IPS-11a (cell line): ENCODE data around the gene ANKH.
"Not testable (repeated sequence)": the region's sequence is repeated elsewhere in the genome, so short reads cannot be mapped to it uniquely, and the experiment has no call there.

ENCODE experiments used
- H3K4me3 ChIP-seq: one replicate; pipeline ENCODE4 v1.5.1; 2013; ENCODE audit warnings: low read depth, low read length, control low read depth

Gene ANKH

GRCh38 chr5:14859150-14859549 is 12.4 kb downstream of the ANKH start:
- H3K4me3 ChIP-seq: no peak overlapping the region

DNA sequence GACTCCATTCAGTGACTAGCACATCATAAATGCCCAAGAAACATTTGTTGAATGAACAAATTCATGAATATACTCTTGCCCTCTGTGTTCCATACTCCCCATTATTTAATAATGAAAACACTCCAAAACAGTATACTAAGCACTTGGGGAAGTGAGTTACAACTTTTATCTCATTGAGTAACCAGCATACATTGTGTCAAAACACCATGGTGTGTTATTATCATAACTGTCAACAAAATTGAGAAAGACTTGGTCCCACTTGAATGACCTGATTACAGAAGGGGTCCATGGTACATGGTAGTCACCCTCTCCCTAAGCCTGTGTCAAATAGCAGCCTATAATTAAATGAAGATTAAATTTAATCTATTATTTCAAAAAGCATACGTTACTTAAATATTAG is 16.2 kb downstream of the ANKH start:
- no peak overlapping the region for H3K4me3 ChIP-seq

DNA sequence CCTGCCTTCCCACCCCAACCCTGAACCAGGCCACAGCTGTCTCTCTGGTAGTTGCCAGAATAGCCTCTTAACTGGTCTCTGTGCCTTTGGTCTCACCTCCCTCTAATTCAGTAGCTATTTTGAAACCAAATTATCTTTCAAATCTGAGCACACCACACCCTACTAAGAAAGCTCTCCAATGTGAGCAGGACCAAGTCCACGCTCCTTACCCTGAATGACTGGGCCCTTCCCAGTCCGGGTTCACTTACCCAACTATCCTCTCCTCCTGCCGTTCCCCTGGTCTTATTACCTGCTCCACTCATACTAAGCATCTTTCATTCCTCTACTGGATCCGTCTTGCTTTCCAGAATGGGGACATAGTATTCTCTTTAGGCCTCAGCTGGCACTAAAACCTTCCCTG is 16.8 kb downstream of the ANKH start:
- H3K4me3 ChIP-seq: no peak overlapping the region

DNA sequence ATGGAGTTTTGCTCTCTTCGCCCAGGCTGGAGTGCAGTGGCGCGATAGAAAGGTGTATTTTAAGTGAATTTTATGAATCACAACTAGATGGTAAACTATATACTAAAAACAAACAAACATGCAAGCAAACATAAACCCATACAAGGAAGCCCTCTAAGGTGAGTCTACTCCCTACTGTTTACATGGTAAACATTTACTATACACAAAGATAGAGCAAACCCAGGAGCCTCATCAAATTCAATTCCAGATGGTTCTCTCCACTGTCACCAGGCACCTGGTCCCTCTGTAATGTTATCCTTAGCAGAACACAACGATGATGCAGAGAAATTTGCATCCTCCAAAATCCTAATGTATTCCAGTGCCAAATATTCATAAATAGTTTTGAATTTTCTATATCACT is 17.9 kb downstream of the ANKH start:
- H3K4me3 ChIP-seq: no peak overlapping the region

DNA sequence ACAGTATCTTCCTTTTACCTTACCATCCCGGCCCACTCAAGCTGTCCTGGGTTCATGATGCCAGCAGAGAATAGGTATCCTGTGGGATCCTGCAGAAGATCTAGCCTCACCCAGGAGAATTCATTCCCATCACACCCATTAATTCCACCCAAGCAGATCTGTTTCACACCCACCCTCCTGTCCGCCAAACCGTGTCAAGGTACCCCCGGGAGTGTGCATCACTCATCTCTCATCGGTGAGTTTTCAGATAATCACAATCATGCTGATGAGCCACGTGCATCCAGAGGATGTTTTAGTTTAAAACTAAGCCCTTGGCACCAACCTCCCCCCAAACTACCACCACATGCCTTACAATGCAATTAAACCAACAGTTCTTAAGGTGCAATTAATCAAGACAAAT is 18.8 kb downstream of the ANKH start:
- H3K4me3 ChIP-seq: no peak overlapping the region

- H3K4me3 ChIP-seq: no peak overlapping the region
Measured at GRCh38 chr5:14851999-14852526, 19.5 kb downstream of the ANKH start.

DNA sequence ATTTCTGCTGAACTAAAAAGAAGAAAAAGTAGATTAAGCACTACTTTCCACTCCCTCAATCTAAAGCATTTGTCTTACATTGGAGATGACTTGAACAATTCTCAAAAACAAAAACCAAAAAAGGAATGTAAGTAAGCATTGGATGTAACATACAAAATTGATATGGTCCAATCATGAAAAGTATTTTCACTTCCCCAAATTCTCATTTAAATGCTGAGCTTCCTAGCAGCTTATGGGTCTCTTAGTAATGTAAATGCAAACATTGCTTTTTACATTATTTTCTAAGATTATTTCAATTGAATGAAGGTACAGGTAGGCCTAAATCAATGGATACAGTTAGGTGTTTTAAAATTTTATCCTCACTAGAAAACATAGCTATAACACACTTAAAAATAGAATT is 20.0 kb downstream of the ANKH start:
- no peak overlapping the region for H3K4me3 ChIP-seq

- H3K4me3 ChIP-seq: no peak overlapping the region
Measured at GRCh38 chr5:14851050-14851419, 20.5 kb downstream of the ANKH start.

DNA sequence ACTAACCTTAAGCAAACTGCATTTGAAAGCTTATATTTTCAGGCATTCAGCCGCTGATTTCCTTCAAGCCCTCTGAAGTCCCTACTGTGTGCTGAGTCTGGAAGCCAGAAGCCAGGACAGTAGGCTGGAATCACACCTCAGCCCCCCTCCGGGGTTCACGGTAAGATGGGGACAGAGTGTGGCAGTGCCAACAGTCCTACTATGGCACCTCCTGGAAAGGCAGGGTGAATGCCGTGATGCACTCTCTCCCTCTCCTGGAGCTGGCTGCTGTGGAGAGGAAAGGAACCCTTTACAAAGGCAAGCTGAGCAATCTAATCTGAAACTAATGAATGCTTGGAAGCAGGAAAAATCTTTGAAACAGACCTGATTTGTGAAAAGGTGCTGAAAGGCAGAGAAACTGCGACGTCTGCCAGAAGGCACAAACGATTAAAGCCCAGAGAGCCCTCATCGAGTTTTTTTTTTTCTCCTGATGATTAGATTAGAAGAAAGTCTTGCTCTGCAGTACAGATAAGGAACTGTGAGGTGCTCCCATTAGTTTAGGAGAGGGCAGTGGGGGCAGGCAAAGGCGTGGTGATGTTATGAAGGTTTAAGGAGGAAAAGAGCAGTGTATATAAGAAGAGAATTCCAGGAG is 21.0 kb downstream of the ANKH start:
- H3K4me3 ChIP-seq: no peak overlapping the region

GRCh38 chr5:14849516-14850294 is 21.9 kb downstream of the ANKH start:
- no peak overlapping the region for H3K4me3 ChIP-seq

DNA sequence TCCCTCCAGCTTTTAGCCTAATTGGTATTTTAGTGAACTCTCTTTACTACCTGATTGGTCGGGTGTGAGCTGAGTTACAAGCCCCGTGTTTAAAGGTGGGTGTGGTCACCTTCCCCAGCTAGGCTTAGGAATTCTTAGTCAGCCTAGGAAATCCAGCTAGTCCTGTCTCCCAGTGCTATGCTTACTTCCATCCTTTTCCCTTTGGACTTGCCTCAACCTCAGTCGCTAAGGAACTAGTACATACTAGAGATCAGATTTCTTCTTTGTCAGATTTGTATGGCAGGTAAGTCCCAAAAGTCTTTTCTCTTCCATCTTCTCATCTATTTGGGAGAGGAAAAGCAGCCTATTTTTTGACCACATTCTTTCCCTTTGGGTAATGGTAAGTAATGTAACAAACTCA is 22.6 kb downstream of the ANKH start:
- H3K4me3 ChIP-seq: not testable (repeated sequence)

- H3K4me3 ChIP-seq: no peak overlapping the region
Measured at GRCh38 chr5:14848385-14848784, 23.2 kb downstream of the ANKH start.

GRCh38 chr5:14847471-14847870 is 24.1 kb downstream of the ANKH start:
- no peak overlapping the region for H3K4me3 ChIP-seq

DNA sequence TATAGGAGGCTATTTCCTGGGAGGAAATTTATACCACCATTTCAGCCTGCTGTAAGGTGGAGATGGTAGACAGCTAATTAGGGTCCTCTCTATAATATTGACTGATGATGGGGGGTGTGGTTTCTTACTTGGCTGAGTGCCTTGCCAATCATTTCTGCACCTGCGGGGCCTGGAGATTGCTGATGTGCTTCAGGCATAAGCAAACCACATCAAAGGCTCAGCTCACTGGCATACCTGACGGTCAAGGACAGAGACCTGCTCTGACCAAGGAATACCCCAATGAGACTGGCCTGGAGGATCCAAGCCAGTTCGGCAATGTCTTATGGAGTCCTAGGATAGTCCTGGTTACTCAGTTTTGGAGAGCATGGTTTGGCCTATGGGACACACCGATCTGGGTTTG is 29.5 kb downstream of the ANKH start:
- H3K4me3 ChIP-seq: no peak overlapping the region

- H3K4me3 ChIP-seq: no peak overlapping the region
Measured at GRCh38 chr5:14840624-14841023, 31.0 kb downstream of the ANKH start.

- no peak overlapping the region for H3K4me3 ChIP-seq
Measured at GRCh38 chr5:14838396-14839319, 32.9 kb downstream of the ANKH start.

DNA sequence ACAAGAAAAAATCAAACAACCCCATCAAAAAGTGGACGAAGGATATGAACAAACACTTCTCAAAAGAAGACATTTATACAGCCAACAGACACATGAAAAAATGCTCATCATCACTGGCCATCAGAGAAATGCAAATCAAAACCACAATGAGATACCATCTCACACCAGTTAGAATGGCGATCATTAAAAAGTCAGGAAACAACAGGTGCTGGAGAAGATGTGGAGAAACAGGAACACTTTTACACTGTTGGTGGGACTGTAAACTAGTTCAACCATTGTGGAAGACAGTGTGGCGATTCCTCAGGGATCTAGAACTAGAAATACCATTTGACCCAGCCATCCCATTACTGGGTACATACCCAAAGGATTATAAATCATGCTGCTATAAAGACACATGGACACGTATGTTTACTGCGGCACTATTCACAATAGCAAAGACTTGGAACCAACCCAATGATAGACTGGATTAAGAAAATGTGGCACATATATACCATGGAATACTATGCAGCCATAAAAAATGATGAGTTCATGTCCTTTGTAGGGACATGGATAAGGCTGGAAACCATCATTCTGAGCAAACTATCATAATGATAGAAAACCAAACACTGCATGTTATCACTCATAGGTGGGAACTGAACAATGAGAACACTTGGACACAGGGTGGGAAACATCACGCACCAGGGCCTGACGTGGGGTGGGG is 34.0 kb downstream of the ANKH start:
- H3K4me3 ChIP-seq: not testable (repeated sequence)

GRCh38 chr5:14834584-14835550 is 36.7 kb downstream of the ANKH start:
- H3K4me3 ChIP-seq: no peak overlapping the region

- no peak overlapping the region for H3K4me3 ChIP-seq
Measured at GRCh38 chr5:14834062-14834461, 37.5 kb downstream of the ANKH start.

DNA sequence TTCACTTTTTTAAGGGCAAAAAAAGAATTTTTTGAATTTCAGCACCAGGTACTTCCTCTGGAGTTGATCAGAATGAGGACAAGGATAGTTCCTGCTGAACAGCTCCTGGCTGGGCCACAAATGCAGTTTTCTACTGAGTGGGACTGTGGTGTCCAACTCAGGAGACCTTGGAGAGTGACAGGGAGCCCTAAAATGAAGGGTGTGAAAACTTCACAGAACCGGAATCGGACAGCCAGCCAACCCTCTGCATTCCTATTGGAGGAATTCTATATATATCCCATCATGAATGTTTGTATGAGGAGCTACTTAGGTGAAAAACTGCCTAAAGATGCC is 40.6 kb downstream of the ANKH start:
- no peak overlapping the region for H3K4me3 ChIP-seq
